Subcutaneous adipose tissue (tissue), 4 donors: ENCODE measurements around the gene PSTK. TPM values are rescaled to one million over a fixed set of nuclear protein-coding genes. Genes with fewer than 3 reads are reported as not detected.

Experiments used
- CTCF ChIP-seq: fragments of 450-650 bp; IDR thresholded peaks from one replicate; pipeline ENCODE4 v1.5.1; 2016; ENCODE audit warnings: low read depth, mild to moderate bottlenecking, control low read depth, antibody characterized with exemption, moderate library complexity
- total RNA-seq, 4 donors: library from RNA; depleted of rRNA; stranded (reverse); fragments of >200 nt; gene quantifications; one replicate each; pipeline ENCODE4 v1.1.0, GENCODE V29; 2016

The PSTK gene
- total RNA-seq, 4 donors from 2014 or later: 2.4 to 6.2 (median 3.0) TPM

- no peak for TF ChIP-seq CTCF
Observed at GRCh38 chr10:122993797-122994336, 13.7 kb downstream of the PSTK start.

DNA sequence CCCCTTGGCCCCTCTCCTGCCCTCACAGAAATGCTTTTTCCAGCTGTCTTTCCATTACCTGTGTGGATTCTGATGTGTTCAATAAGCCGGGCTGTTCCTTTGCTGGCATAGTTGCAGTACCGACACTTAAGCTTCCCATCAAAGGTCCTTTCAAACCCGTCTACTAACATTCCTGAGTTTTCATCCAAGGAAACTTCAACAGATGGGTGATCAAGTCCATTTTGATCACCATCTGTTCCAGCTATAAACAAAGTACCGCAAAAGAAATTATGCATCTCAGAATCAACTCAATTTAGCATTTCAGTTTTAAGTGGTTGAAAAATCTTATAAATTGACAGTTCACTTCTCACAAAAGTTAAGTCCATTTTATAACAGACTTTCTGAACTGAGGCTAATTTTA lies 15.7 kb downstream of the PSTK start:
- TF ChIP-seq CTCF: no peak

DNA sequence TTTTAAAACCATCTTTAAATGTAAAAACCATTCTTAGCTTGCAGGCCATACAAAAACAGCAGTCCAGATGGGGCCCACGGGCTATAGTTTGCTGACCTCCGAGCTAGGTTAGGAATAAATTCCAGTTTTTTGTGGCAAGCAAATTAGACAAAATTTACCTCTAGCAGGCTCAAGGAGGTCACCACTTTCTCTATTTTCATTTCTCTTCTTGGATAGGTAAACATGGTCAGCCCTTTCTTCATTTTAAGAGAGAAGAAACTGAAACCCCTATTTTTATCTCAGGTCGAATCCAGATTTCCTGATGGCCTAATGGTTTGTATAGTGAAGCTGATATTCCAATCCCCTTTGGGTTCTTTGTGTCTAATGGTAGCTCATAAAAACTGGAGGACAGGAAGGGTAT lies 17.7 kb downstream of the PSTK start:
- no peak for TF ChIP-seq CTCF

- no peak for TF ChIP-seq CTCF
Observed at GRCh38 chr10:122998360-122998917, 18.2 kb downstream of the PSTK start.

GRCh38 chr10:122998934-122999333 lies 18.7 kb downstream of the PSTK start:
- TF ChIP-seq CTCF: no peak

DNA sequence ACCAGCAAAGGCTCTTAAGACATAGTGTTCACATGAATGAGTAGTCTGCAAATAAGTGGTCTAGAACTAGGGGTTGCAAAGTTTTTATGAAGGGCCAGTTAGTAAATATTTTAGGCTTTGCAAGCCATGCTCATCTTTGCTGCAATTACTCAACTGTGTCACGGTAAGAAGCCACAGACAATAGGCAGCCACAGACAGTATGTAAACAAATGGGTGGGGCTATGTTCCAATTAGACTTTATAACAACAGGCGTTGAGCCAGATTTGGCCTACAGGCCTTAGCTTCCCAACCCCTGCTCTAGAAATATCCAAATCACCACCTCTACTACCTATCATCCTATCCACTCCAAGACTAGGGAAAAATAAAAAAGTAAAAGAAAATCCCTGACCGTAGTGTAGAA lies 19.1 kb downstream of the PSTK start:
- TF ChIP-seq CTCF: no peak

DNA sequence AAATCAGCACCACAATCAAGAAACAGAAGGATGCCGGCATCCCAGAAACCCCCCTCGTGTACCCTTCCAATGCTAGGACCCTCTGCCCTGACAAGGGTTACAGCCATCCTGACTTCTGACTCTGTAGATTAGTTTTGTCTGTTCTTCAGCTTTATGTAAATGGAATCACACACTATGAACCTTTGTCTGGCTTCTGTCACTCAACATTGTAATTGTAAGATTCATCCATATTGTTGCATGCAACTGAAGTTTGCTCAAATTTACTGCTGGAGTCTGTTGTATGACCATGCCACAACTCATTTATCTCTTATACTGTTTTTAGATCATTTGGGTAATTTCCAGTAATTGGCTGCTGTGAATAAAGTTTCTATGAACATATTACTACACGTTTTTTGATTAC lies 20.0 kb downstream of the PSTK start:
- no peak for TF ChIP-seq CTCF
